NOMO-1 (cell line): ENCODE measurements around the gene C1QTNF9.
"Not testable (repeated sequence)": the region's sequence is repeated elsewhere in the genome, so short reads cannot be mapped to it uniquely, and the experiment has no call there.

ENCODE experiments used
- DNase-seq, 2 experiments: peaks; one replicate each; lab custom pipeline; 2025; ENCODE audit not compliant: unreplicated experiment in 2 of 2; lab: John Stamatoyannopoulos, UW

Gene C1QTNF9

DNA sequence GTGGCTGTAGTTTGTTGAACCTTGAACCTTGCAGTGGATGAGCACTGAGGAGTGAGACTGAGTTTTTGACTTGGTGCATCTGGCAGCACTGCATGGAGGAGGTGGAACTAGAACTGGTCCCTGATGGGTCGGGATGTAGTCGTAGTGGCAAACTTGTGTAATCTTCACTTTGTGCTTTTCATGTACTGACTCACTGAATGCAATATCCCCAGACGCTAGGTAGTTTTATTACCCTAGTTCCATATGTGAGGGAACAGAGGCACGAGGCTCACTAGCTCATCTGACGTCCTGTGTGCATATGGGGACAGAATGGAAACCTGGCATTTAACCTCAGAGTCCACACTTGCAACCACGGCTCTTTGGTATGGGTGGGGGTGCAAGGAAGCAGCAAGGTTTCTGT lies 10.3 kb downstream of the C1QTNF9 start:
- not testable (repeated sequence) for DNase-seq

DNA sequence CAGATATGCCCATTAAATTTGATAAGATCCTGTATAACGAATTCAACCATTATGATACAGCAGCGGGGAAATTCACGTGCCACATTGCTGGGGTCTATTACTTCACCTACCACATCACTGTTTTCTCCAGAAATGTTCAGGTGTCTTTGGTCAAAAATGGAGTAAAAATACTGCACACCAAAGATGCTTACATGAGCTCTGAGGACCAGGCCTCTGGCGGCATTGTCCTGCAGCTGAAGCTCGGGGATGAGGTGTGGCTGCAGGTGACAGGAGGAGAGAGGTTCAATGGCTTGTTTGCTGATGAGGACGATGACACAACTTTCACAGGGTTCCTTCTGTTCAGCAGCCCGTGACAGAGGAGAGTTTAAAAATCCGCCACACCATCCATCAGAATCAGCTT lies 12.0 kb downstream of the C1QTNF9 start:
- DNase-seq: not testable (repeated sequence)

DNA sequence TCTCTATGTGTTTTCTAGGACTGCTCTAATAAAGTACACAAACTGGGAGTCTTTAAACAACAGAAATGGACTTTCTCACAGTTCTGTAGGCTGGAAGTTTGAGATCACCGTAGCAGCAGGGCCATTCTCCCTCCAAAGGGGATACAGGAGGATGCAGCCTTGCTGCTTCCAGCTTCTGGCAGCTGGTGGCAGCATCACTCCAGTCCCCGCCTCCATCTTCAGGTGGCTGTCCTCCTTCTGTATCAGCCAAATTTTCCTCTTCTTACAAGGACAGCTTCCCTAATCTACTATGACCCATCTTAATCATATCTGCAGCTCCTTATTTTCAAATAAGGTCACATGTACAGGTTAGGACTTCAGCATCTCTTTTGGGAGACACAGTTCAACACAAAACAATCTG lies 13.1 kb downstream of the C1QTNF9 start:
- not testable (repeated sequence) for DNase-seq

DNA sequence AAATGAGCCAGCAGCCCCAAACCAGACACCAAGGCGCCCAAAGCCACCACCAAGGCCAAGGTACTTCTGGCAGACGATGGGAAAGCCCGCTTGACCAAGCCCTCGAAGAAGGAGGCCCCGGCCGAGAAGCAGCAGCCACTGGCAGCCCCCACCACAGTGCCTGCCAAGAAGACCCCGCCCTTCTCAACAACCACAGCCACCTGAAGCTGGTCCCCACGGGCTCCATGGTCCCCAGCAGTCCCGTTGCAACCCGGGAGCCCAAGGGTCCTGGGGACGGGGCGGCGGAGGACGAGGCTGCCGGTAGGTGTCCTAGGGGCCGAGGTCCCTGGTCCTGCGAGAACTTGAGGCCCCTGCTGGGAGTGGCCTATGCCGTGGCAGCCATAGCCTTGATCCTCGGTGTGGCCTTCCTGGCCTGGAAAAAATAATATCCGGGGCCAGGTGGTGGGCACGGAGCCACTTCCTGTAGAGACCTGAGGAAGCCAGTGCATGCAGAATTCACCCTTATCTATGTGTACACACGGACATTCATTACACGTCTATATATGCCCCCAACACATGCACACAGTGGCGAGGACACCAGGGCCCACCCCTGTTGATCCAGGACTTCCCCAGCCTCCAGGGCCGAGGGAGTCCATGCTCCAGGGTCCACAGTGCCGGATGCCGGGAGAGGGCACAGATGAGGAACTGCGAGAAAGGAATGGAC lies 13.8 kb downstream of the C1QTNF9 start:
- DNase-seq: no peak

DNA sequence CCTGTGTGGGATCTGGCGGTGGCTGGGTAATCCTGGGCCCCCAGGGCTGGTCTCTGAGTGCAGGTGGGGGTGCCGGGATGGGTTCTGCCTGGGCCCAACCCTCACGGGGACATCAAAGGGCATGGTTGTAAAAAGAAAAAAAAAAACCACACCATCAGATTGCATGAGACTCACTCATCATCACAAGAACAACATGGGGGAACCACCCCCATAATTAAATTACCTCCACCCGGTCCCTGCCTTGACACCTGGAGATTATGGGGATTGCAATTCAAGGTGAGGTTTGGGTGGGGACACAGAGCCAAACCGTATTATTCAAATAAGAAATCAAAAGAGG lies 14.3 kb downstream of the C1QTNF9 start:
- no peak for DNase-seq

DNA sequence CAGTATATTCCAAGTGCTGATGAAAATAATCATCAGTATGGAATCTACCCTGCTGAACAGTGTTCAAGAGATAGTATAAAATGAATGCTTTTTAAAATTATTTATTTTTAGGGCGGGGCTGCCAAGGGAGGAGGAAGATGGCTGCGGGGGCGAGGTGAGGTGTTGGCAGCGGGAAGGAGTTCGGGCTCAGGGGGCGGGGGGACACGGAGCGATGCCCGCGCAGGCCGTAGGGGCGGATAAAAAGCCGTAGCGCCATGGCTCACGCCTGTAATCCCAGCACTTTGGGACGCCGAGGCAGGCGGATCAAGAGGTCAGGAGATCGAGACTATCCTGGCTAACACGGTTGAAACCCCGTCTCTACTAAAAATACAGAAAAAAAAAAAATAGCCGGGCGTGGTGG lies 18.2 kb downstream of the C1QTNF9 start:
- DNase-seq: not testable (repeated sequence)

DNA sequence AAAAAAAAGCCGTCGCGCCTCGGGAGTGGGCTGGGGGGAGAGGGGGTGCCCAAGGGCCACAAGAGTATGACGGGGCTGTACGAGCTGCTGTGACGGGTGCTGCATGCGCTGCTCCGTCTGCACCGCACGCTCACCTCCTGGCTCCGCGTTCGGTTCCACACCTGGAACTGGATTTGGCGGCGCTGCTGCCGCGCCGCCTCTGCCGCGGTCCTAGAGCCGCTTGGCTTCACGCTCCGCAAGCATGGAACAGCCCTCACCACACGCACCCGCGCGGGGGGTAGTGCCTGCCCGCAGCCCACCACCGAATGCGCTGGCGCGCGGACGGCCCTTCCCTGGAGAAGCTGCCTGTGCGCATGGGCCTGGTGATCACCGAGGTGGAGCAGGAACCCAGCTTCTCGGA lies 18.8 kb downstream of the C1QTNF9 start:
- no peak for DNase-seq

DNA sequence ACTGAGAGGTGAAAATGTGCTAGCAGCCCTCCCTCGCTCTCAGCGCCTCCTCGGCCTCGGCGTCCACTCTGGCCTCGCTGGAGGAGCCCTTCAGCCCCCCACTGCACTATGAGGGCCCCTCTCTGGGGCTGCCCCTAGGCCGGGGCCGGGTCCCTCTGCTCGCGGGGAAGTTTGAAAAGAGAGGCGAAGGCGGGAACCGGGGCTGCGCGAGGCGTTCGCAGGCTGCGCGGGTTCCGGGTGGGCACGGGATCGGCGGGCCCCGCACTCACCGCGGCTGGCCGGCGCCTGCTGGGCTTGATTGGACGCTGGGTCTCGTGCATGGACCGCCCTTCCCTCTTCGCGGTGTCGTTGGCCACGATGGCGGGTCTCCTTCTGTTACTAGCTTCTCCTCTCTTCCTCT lies 29.3 kb downstream of the C1QTNF9 start:
- DNase-seq: no peak

DNA sequence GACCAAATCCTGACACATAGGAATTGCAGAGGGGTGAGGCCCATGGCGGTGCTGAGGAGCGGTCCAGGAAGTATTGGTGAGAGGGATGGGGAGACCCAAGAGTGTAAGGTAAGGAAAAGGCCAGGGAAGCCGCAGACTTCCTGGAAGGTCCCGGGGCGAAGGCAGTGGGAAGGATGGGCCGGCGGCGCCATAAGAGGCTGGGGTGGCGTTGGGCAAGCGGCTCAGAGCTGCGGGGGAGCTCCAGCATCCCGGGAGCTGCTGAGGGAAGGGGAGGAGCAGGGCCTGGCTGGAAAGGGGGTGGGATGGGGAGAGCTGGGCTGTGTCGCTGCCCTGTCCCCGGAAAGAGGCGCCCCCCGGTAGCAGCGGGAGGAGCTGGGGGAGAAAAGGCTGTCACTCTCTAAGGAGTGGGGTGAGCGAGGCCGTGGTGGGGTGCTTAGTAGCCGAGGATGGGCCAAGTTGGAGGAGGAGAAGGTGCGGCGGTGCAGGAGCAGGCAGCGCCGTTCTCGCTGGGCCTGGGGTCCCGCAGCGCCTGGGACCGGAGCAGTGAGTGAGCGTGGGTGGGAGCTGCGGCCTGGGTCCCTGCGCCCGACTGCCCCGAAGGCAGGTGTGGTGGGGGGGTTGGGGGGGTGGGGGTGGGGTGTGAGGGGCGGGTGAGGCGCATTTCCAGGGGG lies 30.7 kb downstream of the C1QTNF9 start:
- DNase-seq: no peak

DNA sequence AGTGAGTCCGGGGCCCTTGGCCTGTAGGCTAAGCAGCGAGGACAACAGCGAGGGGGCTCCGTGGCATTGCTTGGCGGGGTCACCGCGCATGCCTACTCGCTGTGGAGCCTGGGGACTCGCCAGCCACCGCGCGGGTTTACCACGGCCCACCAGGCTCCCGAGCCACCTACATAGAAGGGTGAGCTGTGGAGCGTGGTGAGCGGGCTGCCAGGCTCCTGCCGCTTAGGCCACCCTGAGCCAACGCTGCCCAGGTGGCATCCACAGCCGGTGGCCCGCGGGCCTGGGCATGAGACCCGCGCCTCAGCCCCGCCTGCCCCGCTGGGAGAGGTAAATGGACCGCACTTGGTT lies 31.2 kb downstream of the C1QTNF9 start:
- no peak for DNase-seq

DNA sequence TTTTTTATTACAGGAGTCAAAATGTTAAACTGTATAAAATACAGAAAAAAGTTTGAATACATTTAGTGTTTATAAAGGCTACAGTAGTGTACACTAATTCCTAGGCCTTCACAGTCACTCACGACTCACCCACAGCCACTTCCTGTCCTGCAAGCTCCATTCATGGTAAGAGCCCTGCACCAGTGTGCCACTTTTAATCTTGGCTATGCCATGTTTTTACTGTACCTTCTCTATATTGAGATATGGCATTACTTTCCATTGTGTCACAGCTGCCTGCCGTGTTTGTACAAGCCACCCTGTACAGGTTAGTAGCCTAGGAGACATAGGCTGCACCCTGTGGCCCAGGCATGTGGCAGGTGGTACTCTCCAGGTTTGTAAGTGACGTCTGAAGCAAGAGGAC lies 32.1 kb downstream of the C1QTNF9 start:
- DNase-seq: no peak

DNA sequence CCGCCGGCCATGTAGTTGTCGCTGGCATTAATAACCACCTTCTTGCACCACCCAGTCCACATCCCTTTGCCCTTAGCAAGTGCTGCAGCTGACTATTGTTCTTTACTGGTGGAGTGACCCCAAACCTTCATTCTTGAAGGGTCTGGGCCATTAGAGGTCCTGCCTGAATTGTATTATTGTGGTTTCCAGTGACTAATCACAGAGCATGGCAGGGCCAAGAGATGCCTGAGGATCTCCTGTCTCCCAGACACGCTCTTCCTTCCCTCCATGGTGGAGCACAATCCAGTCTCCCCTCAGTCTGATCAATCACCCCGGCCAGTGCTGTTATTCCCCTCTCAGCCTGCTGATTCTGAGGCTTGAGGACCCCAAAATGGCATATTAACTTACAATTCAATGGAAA lies 39.0 kb downstream of the C1QTNF9 start:
- no peak for DNase-seq

DNA sequence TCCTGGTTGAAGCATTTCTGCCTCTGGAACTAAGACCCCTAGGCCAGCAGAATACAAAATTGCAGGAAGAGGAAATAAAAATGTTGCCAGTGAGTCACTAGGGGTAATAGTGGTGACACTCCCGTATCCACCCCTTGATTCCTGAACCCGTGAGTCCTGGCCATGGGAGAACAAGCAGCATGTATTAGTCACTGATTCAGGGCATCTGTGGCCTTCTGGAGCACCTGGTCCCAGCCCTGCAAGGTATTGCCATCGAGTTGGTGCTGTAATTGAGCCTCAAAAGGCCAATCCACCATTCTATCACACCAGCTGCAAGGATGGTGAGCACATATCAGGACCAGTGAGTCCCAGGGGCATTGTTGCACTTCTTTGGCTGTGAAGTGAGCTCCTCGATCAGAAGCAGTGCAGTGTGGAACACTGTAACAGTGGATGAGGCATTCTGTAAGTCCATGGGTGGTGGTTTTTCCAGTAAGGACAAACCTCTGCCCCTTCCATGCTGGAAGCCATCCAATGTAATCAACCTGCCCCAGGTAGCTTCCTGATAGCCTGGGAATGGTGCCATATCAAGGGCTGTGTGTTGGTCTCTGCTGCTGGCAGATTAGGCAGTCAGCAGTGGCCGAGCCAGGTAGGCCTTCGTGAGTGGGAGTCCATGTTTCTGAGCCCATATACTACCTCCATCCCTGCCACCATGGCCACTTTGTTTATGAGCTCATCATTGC lies 39.6 kb downstream of the C1QTNF9 start:
- DNase-seq: no peak

DNA sequence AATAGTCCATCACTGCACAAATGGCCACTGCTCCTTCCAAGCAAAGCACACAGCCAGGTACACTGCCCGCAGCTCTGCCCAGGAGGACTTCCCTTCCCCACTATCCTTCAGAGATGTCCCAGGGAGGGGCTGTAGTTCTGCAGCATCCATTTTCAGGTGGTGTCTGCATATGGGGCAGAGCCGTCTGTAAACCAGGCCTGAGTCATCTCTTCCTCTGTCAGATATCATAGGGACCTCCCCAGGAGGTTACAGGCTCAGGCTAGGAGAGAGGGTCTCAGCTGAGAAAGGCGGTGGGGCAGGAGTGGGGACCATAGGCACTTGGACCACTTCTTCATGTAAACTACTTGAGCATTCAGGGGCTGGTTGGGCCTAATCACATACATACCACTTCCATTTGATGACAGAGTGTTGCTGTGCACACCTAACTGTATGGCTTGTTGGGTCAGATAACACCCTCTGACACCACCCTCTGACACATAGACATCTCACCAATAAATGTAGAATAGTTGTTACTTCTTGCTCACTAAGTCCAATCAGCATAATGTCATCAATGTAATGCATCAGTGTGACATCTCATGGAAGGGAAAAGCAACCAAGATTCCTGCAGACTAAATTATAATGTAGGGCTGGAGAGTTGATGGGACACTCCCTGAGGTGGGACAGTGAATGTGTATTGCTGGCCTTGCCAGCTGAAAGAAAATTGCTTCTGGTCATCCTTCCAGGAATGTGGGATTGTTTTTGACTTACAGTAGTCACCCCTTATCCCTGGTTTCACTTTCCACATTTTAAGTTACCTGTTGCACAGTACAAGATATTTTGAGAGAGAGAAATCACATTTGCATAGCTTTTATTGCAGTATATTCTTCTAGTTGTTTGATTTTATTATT lies 40.6 kb downstream of the C1QTNF9 start:
- DNase-seq: not testable (repeated sequence)

DNA sequence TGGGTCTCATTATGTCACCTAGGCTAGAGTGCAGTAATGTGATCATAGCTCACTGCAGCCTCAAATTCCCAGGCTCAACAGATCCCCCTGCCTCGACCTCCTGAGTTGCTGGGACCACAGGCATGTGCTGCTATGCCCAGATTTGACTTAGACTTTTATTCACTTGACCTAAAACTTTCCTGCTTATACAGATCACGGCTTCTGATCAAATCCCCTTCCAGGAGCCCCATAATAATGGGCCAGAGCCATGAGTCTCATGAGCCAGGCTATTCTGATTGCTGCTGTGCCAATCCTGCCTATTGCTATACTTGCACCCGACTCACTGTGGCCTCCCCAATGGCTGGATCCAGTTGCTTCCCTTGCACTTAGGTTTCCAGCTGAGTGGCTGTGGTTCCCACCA lies 42.0 kb downstream of the C1QTNF9 start:
- no peak for DNase-seq

DNA sequence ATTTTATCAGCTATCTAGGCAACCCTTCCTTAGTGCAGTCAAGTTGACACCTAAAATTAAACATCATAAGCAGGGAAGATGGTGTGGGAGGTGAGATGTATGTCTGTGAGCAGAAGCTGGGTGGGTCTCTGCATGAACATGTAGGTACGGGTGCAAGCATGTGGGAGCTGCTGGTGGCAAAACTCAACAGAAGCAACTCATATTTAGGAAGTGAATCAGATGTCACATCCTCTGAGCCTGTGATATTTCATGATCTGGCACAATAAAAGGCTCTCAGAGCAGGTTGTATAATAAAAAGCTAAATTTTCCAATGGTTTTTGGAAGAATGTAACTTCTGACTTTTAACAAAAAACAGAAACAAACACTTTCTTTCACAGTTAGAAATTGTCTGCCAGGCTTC lies 44.4 kb downstream of the C1QTNF9 start:
- DNase-seq: no peak

DNA sequence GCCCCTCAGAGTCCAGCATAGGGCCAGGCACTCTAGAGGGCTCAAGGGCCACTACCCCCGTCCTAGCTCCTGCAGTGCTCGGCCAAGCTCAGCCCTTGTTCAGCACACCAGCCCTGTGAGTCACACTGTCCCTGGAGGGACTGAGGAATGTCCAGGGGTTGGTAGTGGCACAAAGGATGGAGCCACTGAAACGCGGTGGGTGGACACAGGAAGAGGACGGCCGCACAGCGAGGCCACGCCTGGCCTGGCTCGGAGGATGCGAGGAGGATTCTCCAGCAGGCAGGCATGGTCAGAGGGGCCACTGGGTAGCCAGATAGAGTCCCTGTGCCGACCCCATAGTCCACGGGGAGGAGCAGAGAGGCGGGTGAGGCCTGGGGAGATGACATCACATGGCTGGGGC lies 45.7 kb downstream of the C1QTNF9 start:
- DNase-seq: no peak

DNA sequence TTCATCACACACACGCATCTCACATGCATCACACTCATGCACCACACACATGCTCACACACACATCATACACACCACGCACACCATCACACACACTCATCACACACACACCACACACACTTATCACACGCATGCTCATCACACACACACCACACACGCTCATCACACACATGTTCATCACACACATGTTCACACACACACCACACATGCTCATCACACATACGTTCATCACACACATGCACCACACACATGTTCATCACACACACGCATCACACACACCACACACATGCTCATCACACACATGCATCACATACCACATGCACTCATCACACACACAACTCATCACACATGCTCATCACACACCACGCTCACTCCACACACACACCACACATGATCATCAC lies 46.9 kb downstream of the C1QTNF9 start:
- no peak for DNase-seq

DNA sequence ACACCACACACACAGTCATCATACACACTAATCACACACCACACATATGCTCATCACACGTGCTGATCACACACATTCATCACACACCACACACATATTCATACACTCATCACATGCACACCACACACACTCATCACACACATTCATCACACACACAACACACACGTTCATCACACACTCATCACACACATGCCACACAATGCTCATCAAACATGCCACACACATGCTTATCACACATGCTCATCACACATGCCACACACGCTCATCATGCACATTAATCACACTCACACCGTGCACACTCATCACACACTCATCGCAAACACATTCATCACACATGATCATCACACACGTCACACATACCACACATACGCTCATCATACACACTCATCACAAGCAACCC lies 47.5 kb downstream of the C1QTNF9 start:
- DNase-seq: no peak

DNA sequence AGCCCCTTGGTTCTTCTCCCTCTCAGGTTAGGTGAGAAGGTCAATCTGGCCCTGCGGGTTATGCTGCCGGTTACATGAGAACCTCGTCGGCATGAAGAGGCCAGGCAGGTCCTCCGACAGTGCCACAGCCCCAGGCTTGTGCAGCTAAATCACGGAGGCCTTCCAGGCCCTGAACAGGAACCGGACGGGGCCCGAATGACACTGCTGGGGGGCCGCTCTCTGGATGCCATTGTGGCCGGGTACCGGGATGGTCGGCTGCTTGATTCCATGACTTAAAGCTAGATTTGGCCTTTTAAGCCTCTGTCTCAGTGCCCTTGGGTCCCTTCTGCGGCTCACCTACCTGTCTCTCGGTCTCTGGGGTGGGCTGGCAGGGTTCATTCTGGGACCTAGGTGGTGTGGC lies 48.4 kb downstream of the C1QTNF9 start:
- DNase-seq: no peak

DNA sequence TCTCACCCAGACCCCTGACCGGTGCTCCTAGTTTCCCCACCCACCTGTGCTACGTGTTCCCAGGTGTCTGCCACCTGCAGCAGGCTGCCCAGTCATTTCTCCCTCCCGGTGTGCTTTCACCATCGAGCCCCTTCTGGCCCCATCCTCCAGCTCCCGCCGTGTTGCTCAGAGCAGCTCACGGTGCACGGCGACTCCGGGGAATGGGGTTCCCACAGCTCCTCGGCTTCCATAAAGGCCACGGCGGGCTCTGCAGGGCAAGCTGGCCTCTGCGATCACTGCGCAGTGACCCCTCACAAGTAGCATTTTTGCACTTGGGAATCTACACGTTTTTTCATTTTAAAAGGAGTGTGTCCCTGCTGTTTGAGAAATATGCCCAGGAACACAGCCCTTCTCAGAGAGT lies 49.5 kb downstream of the C1QTNF9 start:
- DNase-seq: not testable (repeated sequence)
